HepG2 (cell line): ENCODE data around the gene DCP1B. TPM values are rescaled to one million over a fixed set of nuclear protein-coding genes. Genes with fewer than 3 reads are reported as not detected.

ENCODE experiments used
- AHR ChIP-seq: IDR thresholded peaks from 2 replicates; pipeline ENCODE4 v1.6.1; 2018; ENCODE audit warnings: missing genetic modification reagents, missing compliant biosample characterization
- CBX5 ChIP-seq: sonication (generic); formaldehyde crosslinking; IDR thresholded peaks from 2 replicates; pipeline ENCODE4 v1.4.0; 2020; ENCODE audit warnings: missing genetic modification reagents, borderline replicate concordance
- ETV5 ChIP-seq: IDR thresholded peaks from 2 replicates; pipeline ENCODE4 v1.6.1; 2018; ENCODE audit warnings: missing biosample characterization, missing genetic modification reagents, inconsistent platforms, borderline replicate concordance
- HNF1A ChIP-seq, 2 experiments: sonication (generic) in 1 of 2; formaldehyde crosslinking in 1 of 2; IDR thresholded peaks; 2 replicates each; pipeline versions ENCODE4 v1.4.0 to v1.6.1; 2016 to 2020; ENCODE audit warnings: borderline replicate concordance in 1 of 2, low read depth in 1 of 2, mild to moderate bottlenecking in 1 of 2, missing genetic modification reagents in 1 of 2
- MXI1 ChIP-seq: IDR thresholded peaks from 3 replicates; pipeline ENCODE4 v1.6.1; 2012; ENCODE audit warnings: low read depth, low read length, inconsistent platforms, borderline replicate concordance
- TFDP1 ChIP-seq: IDR thresholded peaks from 2 replicates; pipeline ENCODE4 v1.6.1; 2016; ENCODE audit warnings: missing compliant biosample characterization, missing genetic modification reagents, borderline replicate concordance
- ZNF121 ChIP-seq: sonication (generic); formaldehyde crosslinking; IDR thresholded peaks from 2 replicates; pipeline ENCODE4 v1.5.0; 2020; ENCODE audit warnings: mild to moderate bottlenecking, missing genetic modification reagents
- ZNF740 ChIP-seq: sonication (generic); formaldehyde crosslinking; IDR thresholded peaks from 2 replicates; pipeline ENCODE4 v1.4.0; 2020; ENCODE audit warnings: missing genetic modification reagents
- ZNF788 ChIP-seq: sonication (generic); formaldehyde crosslinking; IDR thresholded peaks from 2 replicates; pipeline ENCODE4 v1.5.0; 2020; ENCODE audit warnings: mild to moderate bottlenecking, missing genetic modification reagents, borderline replicate concordance
- ZSCAN9 ChIP-seq: IDR thresholded peaks from 2 replicates; pipeline ENCODE4 v1.6.1; 2016; ENCODE audit warnings: borderline replicate concordance
- polyA plus RNA-seq, 8 experiments: library from polyadenylated mRNA; depleted of rRNA in 3 of 8; stranded (reverse) in 7 of 8; unstranded in 1 of 8; fragments of >200 nt; fragmentation: Illumina TruSeq in 4 of 8; extraction: Trizol in 4 of 8; gene quantifications; 2 replicates each; pipeline versions ENCODE4 v1.2.1 to v1.2.3, GENCODE V29; 2011 to 2016; ENCODE audit warnings: low read depth in 4 of 8, missing spikeins in 1 of 8, mixed read lengths in 1 of 8; ENCODE audit not compliant: insufficient read depth in 1 of 8
- total RNA-seq, 5 experiments: library from RNA; depleted of rRNA; stranded (reverse); fragments of >200 nt; fragmentation: Illumina TruSeq; extraction: Trizol; gene quantifications; 2 replicates each; pipeline ENCODE4 v1.2.3, GENCODE V29; 2016; ENCODE audit warnings: low read depth in 1 of 5
- TF ChIP-seq, protein P1 (sequence below): sonication (generic); formaldehyde crosslinking; IDR thresholded peaks from 2 replicates; pipeline ENCODE4 v1.8.0; 2022; ENCODE audit warnings: missing genetic modification reagents, mild to moderate bottlenecking, borderline replicate concordance
- TF ChIP-seq, protein P2 (sequence below): sonication (generic); formaldehyde crosslinking; IDR thresholded peaks from 2 replicates; pipeline ENCODE4 v1.4.0; 2020; ENCODE audit warnings: low read depth, mild to moderate bottlenecking, missing genetic modification reagents
- TF ChIP-seq, protein P3 (sequence below): conservative IDR thresholded peaks from 2 replicates; pipeline ENCODE4 v1.6.1; 2018; ENCODE audit warnings: missing genetic modification reagents
- TF ChIP-seq, protein P4 (sequence below): sonication (generic); formaldehyde crosslinking; IDR thresholded peaks from 2 replicates; pipeline ENCODE4 v1.4.0; 2020; ENCODE audit warnings: missing genetic modification reagents, mild to moderate bottlenecking, borderline replicate concordance

Gene DCP1B
- total and polyA plus RNA-seq, 2 of the 13 experiments (the other 11 are each of a cell fraction or from before 2014, with no cell fraction given) = 11.4 to 27.2 TPM

DNA sequence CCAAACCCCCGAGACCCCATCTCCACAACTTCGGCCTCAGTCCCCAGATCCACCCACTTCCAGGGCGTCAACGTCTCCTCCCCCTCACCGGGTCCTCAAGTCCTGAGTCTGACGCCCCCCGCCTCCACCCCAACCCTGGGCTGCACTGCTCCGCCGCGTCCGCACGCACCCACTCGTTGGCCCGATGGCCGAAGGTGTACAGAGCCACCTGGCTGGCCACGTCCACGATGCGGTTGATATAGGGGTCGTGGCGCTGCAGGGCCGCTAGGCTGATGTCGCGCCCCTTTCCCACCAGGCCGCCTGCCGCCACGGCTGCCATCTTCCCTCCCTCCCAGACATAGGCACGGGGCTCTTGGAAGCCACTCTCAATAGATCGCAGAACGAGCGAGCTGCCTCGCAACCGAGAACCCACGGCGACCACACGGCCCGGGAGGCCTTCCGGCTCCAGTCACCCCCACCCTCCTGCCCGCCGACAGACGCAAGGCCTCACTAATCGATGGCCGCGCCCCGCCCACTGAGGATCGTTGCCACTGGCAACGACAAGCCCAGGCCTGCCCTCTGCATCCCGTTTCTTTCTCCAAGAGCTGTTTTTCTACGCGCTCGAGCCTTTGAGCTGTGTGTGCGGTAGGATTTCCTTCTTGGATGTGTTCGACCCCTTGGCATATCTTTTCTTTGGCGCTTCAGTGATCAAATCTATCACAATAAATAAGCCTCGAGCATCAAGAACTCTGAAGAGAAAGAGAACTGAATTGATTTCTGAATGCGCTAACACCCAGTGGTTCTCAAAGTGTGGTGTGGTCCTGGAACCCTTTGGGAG is at the start of gene DCP1B (continued):
- TF ChIP-seq, protein P1, sequence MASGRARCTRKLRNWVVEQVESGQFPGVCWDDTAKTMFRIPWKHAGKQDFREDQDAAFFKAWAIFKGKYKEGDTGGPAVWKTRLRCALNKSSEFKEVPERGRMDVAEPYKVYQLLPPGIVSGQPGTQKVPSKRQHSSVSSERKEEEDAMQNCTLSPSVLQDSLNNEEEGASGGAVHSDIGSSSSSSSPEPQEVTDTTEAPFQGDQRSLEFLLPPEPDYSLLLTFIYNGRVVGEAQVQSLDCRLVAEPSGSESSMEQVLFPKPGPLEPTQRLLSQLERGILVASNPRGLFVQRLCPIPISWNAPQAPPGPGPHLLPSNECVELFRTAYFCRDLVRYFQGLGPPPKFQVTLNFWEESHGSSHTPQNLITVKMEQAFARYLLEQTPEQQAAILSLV = peak; percentile 98
- TF ChIP-seq ZNF121 (peak; percentile 44; the same call in 1 of the 2 replicates), CBX5 (CRISPR knock-in tag) (peak; percentile 91; the same call in 1 of the 2 replicates), TFDP1 (CRISPR knock-in tag) (peak; percentile 80), ZNF740 (peak; percentile 94), AHR (peak; percentile 92; the same call in 1 of the 2 replicates), MXI1 (peak; percentile 94; the same call in 2 of the 3 replicates), ETV5 (peak; percentile 84), ZNF788 (peak; percentile 93), ZSCAN9 (CRISPR knock-in tag) (peak; percentile 62; the same call in 1 of the 2 replicates), HNF1A (IDR thresholded peaks at IDR 0.05; ENCODE audit: low read depth) (no peak), HNF1A (CRISPR knock-in tag; IDR thresholded peaks at IDR 0.05; ENCODE audit: borderline replicate concordance) (peak; percentile 72; the same call in 1 of the 2 replicates)
- TF ChIP-seq, protein P2, sequence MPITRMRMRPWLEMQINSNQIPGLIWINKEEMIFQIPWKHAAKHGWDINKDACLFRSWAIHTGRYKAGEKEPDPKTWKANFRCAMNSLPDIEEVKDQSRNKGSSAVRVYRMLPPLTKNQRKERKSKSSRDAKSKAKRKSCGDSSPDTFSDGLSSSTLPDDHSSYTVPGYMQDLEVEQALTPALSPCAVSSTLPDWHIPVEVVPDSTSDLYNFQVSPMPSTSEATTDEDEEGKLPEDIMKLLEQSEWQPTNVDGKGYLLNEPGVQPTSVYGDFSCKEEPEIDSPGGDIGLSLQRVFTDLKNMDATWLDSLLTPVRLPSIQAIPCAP (CRISPR knock-in tag) = 0 out of 2 replicates have a peak, but pooled peaks have one; percentile 74
- TF ChIP-seq, protein P3, sequence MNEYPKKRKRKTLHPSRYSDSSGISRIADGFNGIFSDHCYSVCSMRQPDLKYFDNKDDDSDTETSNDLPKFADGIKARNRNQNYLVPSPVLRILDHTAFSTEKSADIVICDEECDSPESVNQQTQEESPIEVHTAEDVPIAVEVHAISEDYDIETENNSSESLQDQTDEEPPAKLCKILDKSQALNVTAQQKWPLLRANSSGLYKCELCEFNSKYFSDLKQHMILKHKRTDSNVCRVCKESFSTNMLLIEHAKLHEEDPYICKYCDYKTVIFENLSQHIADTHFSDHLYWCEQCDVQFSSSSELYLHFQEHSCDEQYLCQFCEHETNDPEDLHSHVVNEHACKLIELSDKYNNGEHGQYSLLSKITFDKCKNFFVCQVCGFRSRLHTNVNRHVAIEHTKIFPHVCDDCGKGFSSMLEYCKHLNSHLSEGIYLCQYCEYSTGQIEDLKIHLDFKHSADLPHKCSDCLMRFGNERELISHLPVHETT (CRISPR knock-in tag) = peak; percentile 74
- TF ChIP-seq, protein P4, sequence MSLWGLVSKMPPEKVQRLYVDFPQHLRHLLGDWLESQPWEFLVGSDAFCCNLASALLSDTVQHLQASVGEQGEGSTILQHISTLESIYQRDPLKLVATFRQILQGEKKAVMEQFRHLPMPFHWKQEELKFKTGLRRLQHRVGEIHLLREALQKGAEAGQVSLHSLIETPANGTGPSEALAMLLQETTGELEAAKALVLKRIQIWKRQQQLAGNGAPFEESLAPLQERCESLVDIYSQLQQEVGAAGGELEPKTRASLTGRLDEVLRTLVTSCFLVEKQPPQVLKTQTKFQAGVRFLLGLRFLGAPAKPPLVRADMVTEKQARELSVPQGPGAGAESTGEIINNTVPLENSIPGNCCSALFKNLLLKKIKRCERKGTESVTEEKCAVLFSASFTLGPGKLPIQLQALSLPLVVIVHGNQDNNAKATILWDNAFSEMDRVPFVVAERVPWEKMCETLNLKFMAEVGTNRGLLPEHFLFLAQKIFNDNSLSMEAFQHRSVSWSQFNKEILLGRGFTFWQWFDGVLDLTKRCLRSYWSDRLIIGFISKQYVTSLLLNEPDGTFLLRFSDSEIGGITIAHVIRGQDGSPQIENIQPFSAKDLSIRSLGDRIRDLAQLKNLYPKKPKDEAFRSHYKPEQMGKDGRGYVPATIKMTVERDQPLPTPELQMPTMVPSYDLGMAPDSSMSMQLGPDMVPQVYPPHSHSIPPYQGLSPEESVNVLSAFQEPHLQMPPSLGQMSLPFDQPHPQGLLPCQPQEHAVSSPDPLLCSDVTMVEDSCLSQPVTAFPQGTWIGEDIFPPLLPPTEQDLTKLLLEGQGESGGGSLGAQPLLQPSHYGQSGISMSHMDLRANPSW = peak; percentile 74; the same call in 1 of the 2 replicates
